Activated B cell treated with CpG ODN at 0.5 μM for 24 hours (primary cell): ENCODE measurements around the gene TNNC2. TPM values are rescaled to one million over a fixed set of nuclear protein-coding genes. Genes with fewer than 3 reads are reported as not detected.
A peak's percentile ranks its signal among the peaks of the same experiment; 100 is the strongest.
"Not testable (repeated sequence)": the region's sequence is repeated elsewhere in the genome, so short reads cannot be mapped to it uniquely, and the experiment has no call there.

Source experiments
- ATAC-seq: fragments of 200-7000 bp; cut with Tn5 transposase; one replicate; pipeline ENCODE4 v1.10.0; 2021; ENCODE audit warnings: low read depth, mild to moderate bottlenecking, moderate library complexity
- CTCF ChIA-PET: fragments of 350-600 bp; sonication (Branson Sonifier 250); formaldehyde crosslinking; loops from one replicate; lab custom pipeline; 2021; ENCODE audit warnings: antibody characterized with exemption; lab: Charles Lee
- POLR2A ChIA-PET: fragments of 350-600 bp; sonication (Branson Sonifier 250); formaldehyde crosslinking; loops from one replicate; lab custom pipeline; 2021; ENCODE audit warnings: antibody characterized with exemption; lab: Charles Lee
- DNase-seq: peaks from one replicate; pipeline ENCODE4 v3.0.0; 2022
- H3K27ac Mint-ChIP-seq: one replicate; pipeline ENCODE4 v1.8.0; 2020; ENCODE audit warnings: mixed read lengths
- H3K27me3 Mint-ChIP-seq: one replicate; pipeline ENCODE4 v1.8.0; 2021; ENCODE audit warnings: mixed read lengths
- H3K36me3 Mint-ChIP-seq: one replicate; pipeline ENCODE4 v1.8.0; 2021; ENCODE audit warnings: low read depth, mixed read lengths
- H3K4me1 Mint-ChIP-seq: one replicate; pipeline ENCODE4 v1.8.0; 2021; ENCODE audit warnings: mixed read lengths
- H3K4me3 Mint-ChIP-seq: one replicate; pipeline ENCODE4 v1.8.0; 2020; ENCODE audit warnings: mild to moderate bottlenecking, mixed read lengths
- H3K9me3 Mint-ChIP-seq: one replicate; pipeline ENCODE4 v1.8.0; 2020; ENCODE audit warnings: mixed read lengths
- intact Hi-C: fragments of 100-400 bp; cut with micrococcal nuclease; formaldehyde crosslinking; loops from one replicate; pipeline ENCODE4 v1.15.1; 2024
- total RNA-seq: library from RNA; stranded (reverse); gene quantifications from 2 replicates; pipeline ENCODE4 v1.2.3, GENCODE V29; 2022
- TF ChIP-seq, protein P1 (sequence below): fragments of 200-600 bp; IDR thresholded peaks from one replicate; pipeline ENCODE4 v1.8.0; 2022; ENCODE audit warnings: antibody characterized with exemption, mild to moderate bottlenecking

TNNC2 gene
- total RNA-seq, 1 donor from 2014 or later = not detected

DNA sequence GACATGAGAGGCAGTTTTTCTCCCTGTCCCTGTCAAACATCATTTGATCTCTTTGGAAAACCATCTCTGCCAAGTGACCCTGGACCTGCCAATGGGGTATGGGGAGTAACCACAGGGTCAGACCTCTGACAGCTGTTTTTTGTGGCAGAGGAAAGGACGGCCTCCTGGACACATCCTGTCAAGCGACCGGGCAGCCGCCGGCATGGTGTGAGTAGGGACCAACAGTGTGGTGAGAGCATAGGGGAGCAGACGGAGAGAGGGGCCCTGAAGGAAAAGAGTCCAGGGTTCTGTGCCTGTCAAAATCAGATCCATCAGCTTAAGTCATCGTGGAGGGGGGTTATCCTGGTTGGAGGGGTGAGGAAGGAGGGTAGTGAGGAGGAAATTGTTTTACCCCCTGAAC is 25.3 kb downstream of the TNNC2 start:
- intact Hi-C loops = no loop called here
- DNase-seq = no peak
- ChIA-PET CTCF (no interaction called here), POLR2A (no interaction called here)
- H3K36me3 Mint-ChIP-seq = peaks cover 72% of the 10 kb centered on the region
- no peaks in the 10 kb centered on the region for H3K27me3 Mint-ChIP-seq
- no peaks in the 10 kb centered on the region for H3K9me3 Mint-ChIP-seq
- no peak overlapping the region for H3K27ac Mint-ChIP-seq
- H3K4me1 Mint-ChIP-seq = peaks cover 9% of the 10 kb centered on the region
- H3K4me3 Mint-ChIP-seq = no peak overlapping the region
- TF ChIP-seq, protein P1, sequence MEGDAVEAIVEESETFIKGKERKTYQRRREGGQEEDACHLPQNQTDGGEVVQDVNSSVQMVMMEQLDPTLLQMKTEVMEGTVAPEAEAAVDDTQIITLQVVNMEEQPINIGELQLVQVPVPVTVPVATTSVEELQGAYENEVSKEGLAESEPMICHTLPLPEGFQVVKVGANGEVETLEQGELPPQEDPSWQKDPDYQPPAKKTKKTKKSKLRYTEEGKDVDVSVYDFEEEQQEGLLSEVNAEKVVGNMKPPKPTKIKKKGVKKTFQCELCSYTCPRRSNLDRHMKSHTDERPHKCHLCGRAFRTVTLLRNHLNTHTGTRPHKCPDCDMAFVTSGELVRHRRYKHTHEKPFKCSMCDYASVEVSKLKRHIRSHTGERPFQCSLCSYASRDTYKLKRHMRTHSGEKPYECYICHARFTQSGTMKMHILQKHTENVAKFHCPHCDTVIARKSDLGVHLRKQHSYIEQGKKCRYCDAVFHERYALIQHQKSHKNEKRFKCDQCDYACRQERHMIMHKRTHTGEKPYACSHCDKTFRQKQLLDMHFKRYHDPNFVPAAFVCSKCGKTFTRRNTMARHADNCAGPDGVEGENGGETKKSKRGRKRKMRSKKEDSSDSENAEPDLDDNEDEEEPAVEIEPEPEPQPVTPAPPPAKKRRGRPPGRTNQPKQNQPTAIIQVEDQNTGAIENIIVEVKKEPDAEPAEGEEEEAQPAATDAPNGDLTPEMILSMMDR = no peak
- no peak for ATAC-seq

DNA sequence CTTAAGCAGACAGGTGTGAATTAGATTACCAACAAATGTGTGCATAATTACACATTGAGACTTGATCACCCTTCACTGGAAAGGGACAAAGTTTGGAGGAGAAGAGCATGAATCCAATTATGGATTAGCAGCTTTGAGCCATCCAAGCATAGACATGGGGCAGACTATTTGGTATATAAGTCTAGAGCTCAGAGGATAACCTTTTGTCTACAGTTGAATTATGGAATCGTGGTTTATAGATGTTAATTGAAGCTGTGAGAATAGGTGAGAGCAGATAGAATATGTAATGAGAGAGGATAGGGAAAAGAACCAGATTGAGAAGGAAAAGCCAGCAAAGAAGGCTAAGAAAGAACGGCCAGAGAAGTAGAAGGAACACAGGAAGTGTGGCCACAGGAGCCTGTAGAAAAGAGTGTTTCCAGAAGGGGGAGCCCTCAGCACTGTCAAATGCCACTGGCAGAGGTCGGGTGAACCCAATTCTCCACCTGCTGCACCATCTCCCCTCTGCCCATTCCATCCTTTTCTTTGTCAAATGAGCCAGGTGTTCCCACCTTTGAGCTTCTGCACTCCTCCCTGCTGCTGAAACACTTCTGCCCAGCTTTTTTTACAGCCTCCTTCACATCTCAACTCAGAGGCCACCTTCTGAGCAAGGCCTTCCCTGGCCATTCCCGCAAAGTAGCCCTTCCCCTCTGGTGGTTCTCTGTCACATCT is 28.0 kb downstream of the TNNC2 start:
- ChIA-PET POLR2A (interaction anchor here (0.7 to 1.2 kb wide), 4 partner anchors 8 to 186 kb away, joined by 4 to 7 read pairs (median 5); partner anchors contain the start of genes DNTTIP1 and WFDC3), CTCF (interaction anchor here (0.8 to 2.2 kb wide), 18 partner anchors 10 to 480 kb away, joined by 3 to 26 read pairs (median 4); partner anchors contain the start of genes CTSA and NEURL2)
- no peaks in the 10 kb centered on the region for H3K9me3 Mint-ChIP-seq
- DNase-seq = peak; percentile 25
- no peak overlapping the region for H3K27ac Mint-ChIP-seq
- peak; percentile 95 for ATAC-seq
- peaks cover 69% of the 10 kb centered on the region for H3K36me3 Mint-ChIP-seq
- no peak overlapping the region for H3K4me3 Mint-ChIP-seq
- peaks cover 9% of the 10 kb centered on the region for H3K4me1 Mint-ChIP-seq
- TF ChIP-seq, protein P1 = no peak
- no peaks in the 10 kb centered on the region for H3K27me3 Mint-ChIP-seq
- intact Hi-C loops = loop anchor here (1.0 to 10.0 kb wide), 3 partner anchors 136 to 566 kb away; no protein-coding TSS in a partner anchor

DNA sequence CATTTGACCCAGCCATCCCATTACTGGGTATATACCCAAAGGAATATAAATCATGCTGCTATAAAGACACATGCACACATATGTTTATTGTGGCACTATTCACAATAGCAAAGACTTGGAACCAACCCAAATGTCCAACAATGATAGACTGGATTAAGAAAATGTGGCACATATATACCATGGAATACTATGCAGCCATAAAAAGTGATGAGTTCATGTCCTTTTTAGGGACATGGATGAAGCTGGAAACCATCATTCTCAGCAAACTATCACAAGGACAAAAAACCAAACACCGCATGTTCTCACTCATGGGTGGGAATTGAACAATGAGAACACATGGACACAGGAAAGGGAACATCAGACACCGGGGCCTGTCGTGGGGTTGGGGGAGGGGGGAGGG is 29.2 kb downstream of the TNNC2 start:
- H3K27ac Mint-ChIP-seq, H3K4me1 Mint-ChIP-seq, H3K27me3 Mint-ChIP-seq, DNase-seq, H3K4me3 Mint-ChIP-seq, ATAC-seq, POLR2A ChIA-PET, H3K9me3 Mint-ChIP-seq: not testable (repeated sequence)
- CTCF ChIA-PET = interaction anchor here (1.0 to 2.2 kb wide), 4 partner anchors 161 to 215 kb away, joined by 4 to 26 read pairs (median 11); no protein-coding TSS in a partner anchor
- intact Hi-C loops = loop anchor here (10.0 kb wide), 1 partner anchor 567 kb away; no protein-coding TSS in a partner anchor
- peaks cover 62% of the 10 kb centered on the region for H3K36me3 Mint-ChIP-seq

DNA sequence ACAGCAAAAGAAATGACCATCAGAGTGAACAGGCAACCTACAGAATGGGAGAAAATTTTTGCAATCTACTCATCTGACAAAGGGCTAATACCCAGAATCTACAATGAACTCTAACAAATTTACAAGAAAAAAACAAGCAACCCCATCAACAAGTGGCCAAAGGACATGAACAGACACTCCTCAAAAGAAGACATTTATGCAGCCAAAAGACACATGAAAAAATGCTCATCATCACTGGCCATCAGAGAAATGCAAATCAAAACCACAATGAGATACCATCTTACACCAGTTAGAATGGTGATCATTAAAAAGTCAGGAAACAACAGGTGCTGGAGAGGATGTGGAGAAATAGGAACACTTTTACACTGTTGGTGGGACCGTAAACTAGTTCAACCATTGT is 29.6 kb downstream of the TNNC2 start:
- H3K4me3 Mint-ChIP-seq, DNase-seq, CTCF ChIA-PET, H3K9me3 Mint-ChIP-seq, H3K27ac Mint-ChIP-seq, H3K27me3 Mint-ChIP-seq, POLR2A ChIA-PET, ATAC-seq: not testable (repeated sequence)
- intact Hi-C loops = loop anchor here (10.0 kb wide), 1 partner anchor 567 kb away; no protein-coding TSS in a partner anchor
- Mint-ChIP-seq H3K36me3 (peaks cover 62% of the 10 kb centered on the region), H3K4me1 (peaks cover 14% of the 10 kb centered on the region)

DNA sequence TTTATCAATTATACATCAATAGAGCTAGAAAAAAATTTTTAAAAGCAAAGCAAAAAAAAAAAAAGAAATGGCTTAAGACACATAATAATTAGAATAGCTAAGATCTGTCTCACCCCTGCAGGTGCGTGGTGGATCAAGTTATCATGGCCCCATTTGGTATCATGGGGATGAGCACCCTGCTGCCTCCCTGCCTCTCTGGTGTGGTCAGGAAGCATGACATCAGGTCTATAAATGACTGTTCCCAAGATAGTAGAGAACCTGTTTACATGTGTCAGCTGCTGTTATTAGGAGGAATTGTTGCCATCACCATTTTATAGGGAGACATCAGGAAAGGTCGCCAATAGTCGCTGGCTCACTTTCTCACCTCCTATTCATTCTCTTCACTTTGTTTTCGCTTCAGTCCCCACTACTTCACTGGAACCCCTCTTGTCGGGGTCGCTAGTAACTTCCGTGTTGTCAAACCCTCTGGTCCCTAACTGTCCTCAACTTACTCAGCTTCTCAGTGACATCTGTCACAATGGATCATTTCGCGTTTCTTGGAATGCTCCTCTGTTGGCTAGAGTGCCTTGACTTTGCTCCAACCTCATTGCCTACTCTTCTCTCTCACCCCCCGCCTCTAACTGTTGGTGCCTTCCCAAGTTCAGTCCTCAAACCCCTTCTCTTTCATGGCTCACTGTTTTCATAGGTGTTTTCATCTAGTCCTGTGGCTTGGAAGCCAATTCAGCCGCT is 30.6 kb downstream of the TNNC2 start:
- Mint-ChIP-seq H3K4me1 (peaks cover 21% of the 10 kb centered on the region), H3K27me3 (no peaks in the 10 kb centered on the region), H3K9me3 (no peaks in the 10 kb centered on the region), H3K27ac (no peak overlapping the region), H3K36me3 (peaks cover 57% of the 10 kb centered on the region), H3K4me3 (no peak overlapping the region)
- ATAC-seq (no peak), DNase-seq (no peak)
- TF ChIP-seq, protein P1 = no peak
- CTCF ChIA-PET = no interaction called here
- POLR2A ChIA-PET = interaction anchor here (1.0 kb wide), 1 partner anchor 175 kb away, joined by 3 read pairs; the partner anchor contains the start of gene ZNF335
- intact Hi-C loops = loop anchor here (10.0 kb wide), 1 partner anchor 568 kb away; no protein-coding TSS in a partner anchor
